NCI-H526 treated with DMSO at 0.1 percent for 48 hours (cell line): ENCODE data around the gene ACSL5.
"Not testable (repeated sequence)": the region's sequence is repeated elsewhere in the genome, so short reads cannot be mapped to it uniquely, and the experiment has no call there.

ENCODE experiments used
- DNase-seq: peaks from one replicate; lab custom pipeline; 2025; lab: John Stamatoyannopoulos, UW

ACSL5 gene

DNA sequence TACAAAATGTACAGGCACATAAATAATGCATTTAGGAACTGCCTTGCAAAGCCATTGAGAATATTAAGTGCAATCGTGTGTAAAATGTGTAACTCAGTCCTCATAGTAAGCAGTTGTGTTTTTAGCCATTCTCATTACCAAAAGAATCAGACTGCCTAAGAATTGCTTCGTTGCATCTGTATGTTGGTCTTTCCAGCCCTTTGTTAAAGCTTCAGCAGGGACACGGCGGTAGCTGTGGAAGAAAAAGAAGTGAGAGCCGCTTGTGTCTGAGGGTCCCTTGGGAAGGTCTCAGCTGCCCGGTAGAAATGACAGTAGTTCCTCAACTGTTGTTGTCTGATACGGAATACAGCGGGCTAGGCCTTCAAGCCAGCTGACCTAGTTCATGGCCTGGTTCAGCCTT lies 22.8 kb upstream of the ACSL5 start:
- DNase-seq = no peak

DNA sequence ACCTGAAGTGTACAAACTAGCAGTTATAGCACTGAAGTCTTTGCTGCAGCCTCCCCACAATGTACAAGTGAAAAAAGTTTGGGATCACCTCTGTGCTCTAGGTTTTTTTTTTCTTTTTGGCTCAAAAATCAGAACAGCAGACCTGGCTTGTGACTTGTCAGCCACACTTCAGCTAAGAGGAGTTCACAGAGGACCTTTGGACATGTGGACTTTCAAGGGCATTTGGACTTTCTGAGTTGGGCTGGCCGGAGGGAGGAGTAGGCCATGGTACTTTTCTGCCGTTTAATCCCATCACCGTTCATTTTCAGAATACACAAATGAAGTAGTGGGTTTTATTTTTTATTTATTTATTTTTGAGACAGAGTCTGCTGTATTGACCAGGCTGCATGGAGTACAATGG lies 21.9 kb upstream of the ACSL5 start:
- no peak for DNase-seq

DNA sequence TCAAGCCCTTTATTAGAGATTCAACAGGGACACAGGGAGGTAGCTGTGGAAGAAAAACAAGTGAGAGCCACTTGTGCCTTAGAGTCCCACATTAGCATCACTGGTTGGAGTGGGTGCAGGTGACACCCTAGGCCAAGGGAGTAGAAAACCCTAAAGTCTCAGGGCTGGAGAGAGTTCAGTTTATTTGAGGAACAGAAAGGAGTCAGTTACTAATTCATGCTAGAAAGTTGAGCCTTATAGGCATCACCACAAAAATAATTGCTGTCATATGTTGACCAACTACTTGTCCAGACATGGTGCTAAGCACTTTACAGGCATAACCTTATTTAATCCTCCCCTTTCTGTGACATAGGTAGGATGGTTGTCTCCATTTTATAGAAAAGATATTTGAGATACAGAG lies 20.9 kb upstream of the ACSL5 start:
- DNase-seq = no peak

DNA sequence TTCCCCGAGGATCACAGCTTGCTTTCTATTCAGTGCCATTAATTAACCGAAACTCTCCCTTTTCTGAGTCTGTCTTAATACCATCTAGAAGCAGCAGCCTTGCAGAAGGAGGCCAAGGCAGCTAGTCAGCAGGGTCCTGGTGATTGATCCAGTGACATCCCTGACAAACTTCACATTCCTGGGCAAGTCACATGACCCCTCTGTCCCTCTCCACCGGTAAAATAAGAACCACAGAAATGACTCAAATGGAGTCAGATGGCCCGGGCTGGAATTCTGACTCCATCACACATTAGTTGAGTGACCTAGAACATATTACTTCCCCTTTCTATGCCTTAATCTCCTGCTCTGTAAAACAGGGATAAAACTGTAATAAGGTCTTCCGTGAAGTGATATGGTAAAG lies 17.2 kb upstream of the ACSL5 start:
- no peak for DNase-seq

DNA sequence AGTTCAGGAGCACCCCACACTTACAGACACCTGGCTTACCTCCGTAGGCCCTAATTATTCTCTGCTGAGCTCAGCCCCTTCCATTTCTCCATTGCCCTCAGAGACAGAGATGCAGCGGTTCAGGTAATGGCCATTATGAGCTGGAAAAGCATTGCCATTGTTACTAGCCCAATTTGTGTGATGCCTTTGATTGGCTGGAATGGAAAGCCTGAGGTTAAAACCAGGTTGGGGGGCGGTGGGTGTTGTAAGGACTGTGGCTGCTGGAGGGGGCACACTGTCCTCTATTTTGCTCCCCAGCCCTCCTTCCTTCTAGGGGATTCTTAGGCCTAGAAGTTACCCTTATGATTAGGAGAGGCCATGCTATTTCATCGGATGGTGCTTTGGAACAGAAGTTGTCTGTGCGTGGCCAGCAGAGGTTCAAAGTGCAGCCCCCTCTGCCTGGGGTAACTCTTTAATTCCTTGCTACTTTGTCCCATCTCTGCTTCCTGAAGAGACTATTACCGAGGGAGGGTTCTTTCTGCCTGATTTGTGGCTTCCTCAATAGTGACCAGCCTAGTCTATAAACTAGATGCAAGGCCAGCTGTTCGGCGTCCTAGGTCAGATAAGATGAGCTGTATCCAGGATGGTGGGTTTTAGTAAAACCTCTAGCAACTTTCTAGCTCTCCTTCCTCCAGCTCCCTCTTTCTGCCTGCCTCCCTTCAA lies 14.2 kb upstream of the ACSL5 start:
- no peak for DNase-seq

DNA sequence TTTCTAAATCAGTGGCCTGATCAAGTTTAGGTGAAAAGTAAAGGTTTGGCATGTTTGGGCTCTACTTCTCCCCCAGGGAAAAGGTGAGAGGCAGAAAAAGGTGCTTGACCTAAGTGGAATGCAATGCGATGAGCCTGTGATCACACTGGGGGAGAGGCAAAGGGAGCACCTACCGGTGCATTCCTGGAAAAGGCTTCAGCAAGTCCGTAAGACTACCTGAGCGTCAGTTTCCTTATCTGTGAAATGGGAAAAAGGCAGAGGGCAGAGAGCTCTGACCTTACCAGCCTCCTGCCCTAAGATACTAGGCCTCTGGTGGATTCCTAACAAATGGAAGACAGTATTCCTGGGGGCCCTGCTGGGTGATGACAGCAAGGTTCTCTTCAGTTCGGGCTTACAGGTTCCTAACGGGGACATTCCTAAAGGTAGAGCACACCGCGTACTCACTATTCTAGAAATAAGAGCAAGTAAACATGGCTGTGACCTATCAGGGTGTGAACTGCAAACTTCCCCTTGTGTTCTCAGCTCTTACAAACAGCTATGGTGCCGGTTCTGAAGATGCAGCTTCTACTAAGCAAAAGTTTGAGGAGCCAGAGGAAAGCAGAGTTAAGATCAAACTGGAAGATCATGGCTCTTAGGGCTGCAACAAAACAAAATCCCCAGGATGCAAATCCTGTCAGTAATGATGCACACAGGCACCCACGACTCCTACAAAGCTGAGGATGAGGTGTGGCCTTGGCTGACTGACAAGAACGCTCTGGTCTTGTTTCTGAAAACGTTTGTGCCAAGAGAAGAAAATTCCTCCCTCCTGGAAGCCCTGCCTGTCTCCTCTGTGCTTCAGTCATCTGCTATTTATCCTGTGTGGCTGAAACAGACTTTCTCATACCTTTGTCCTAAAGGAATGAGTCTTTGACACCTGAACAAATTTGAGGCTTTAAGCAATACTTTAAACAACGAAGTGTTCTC lies 13.3 kb upstream of the ACSL5 start:
- no peak for DNase-seq

DNA sequence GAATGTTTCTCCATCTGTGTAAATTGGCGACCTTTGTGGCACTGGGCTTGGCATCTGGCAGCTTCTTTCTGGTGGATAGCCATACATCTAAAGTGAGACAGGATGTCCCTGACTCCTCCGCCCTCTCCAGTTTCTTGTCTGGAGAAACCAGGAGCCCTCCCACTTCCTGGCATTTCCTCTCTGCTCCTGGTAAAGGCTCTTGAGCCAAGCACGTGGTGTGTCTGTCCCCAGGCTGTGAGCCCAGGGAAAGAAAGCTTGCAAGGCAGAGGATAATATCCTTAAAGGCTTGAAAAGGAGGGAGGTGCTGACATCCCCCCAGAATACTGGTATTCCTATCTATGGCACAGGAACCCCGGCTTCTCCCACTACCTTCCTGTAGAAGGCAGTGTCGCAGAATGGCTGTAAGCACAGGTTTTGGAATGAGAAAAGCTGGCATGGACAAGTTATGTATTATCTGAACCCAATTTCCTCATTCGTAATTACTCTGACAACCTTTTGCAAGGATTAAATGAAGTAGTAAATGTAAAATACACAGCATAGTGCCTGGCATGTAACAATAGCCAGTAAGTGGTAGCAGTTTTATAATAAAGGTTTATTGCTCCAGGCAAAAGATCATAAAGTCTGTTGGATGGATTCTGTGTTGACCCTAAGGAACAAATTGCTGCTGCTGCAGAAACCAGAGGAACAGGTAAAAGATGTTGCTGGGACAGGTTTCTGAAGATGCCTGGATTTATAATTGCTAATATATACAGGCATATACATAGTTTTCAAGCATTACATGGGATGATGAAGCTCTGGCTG lies 11.8 kb upstream of the ACSL5 start:
- no peak for DNase-seq

DNA sequence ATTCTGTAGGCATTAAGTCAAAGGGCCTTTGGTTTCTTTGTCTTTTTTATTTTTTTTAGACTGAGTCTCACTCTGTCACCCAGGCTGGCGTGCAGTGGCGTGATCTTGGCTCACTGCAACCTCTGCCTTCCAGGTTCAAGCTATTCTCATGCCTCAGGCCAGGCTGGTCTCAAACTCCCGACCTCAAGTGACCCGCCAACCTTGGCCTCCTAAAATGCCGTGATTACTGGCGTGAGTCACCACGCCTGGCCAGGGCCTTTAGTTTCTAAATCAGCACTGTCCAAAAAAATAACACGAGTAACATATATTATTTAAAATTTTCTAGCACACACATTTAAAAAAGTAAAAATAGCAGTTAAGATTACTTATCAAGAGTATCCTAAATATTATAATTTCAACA lies 11.1 kb upstream of the ACSL5 start:
- DNase-seq = no peak

DNA sequence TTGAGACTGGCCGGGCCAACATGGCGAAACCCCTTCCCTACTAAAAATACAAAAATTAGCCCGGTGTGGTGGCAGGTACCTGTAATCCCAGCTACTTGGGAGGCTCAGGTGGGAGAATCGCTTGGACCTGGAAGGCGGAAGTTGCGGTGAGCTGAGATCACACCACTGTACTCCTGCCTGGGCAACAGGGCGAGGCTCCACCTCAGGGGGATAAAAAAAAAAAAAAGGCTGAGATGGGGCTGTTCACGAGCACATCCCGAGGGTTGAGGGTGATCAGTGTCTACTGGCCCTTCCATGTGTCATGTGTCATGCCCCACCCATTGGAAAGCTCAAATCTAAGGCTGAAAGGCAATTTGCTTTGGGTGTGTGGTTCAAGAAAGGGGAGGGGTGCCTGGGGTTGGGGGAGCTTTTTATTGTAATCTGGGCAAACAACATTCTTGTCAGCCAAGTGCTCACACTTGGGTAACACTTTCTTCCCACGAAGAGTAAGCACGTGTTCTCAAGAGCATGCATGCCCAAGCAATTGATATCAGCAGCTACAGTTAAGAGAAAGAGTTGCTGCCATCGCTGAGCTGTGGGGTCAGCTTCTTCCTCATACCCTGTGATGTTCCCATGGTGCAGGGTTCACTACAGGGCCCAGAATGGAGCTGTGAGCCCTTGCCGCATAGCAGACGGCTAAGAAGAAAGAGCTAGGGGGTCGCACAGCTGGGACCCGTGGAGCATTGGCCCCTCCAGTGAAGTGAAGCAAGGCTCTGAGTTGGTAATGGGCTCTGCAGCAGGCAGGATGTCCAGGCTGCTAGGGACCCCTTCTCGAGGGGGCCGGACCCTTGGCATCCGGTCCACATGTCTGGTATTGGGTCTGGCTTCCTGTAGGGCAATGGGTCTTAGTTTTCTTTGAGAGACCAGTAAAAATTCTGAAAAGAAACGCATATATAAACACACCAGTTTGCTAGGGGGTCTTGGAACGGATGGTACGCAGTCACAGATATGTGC lies 9.9 kb upstream of the ACSL5 start:
- no peak for DNase-seq

DNA sequence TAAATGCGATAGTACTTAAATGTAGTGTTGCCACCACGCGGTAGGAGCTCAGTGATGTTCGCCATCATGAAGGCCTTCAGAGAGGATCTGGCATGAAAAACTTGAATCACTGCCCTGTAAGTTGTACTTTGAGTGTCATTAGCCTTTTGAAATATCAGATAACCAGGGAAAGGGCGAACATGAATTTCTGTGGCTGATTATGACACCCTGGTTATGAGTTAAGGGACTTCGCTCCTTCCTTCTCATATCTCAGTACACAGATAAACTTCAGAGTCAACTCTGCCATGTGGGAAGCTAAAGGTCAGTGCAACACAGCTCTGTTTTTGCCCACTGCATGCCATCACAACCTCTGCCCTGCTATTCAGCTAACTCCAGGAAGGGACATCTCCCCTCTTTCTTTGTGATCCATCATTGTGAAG lies 8.9 kb upstream of the ACSL5 start:
- no peak for DNase-seq

DNA sequence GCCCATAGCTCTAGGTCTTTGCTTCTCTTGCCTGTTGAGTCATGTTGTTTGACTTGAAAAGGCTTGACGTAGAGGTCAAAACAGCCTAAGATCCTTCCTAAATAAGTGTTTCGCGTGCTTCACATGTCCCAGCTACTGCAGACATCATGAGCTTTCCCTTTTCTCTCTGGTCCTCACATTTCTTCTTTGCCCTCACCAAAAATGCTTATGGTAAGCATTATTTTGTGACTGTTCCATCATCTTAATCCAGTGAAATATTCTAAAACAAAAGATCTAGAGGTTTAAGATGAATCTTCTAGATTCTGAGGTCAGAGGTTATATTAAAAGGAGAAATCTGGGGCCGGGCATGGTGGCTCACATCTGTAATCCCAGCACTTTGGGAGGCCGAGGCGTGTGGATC lies 8.5 kb upstream of the ACSL5 start:
- no peak for DNase-seq

DNA sequence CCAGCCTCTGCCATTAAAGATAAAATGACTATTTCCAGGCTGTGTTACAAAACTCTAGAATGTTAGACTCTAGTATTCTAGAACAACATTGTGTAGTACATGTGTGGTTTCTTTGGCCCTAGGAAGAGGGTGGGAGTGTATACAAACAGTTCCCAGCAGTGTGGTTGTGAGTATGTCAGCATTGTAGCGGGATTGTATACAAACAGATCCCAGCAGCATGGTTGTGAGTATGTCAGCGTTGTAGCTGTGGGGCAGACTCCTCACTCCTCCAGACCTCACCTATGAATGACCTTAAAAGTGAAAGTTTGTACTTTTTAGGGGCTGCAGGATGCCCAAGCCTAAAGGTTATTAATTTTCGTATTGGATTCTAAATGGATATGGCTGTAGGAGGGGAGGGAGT lies 6.9 kb upstream of the ACSL5 start:
- DNase-seq = no peak

DNA sequence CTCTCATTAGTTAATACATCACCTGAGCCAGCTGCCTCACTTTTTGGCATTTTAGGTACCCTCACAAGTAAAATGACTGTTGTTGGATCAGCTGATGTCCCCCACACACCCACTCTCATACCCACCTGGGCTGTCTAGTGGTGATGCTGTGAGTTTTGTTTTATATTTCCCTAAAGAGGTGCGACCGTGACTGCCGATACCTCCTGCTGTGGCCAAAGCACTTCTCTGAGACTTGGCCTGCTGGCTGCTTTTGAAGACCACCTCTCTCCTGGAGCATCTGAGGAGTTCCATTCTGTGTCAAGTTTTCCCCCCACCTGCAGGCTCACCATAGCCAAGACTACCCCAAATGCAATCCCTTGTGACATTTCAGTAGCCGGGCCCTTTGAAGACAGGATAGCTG lies 6.4 kb upstream of the ACSL5 start:
- DNase-seq = no peak

DNA sequence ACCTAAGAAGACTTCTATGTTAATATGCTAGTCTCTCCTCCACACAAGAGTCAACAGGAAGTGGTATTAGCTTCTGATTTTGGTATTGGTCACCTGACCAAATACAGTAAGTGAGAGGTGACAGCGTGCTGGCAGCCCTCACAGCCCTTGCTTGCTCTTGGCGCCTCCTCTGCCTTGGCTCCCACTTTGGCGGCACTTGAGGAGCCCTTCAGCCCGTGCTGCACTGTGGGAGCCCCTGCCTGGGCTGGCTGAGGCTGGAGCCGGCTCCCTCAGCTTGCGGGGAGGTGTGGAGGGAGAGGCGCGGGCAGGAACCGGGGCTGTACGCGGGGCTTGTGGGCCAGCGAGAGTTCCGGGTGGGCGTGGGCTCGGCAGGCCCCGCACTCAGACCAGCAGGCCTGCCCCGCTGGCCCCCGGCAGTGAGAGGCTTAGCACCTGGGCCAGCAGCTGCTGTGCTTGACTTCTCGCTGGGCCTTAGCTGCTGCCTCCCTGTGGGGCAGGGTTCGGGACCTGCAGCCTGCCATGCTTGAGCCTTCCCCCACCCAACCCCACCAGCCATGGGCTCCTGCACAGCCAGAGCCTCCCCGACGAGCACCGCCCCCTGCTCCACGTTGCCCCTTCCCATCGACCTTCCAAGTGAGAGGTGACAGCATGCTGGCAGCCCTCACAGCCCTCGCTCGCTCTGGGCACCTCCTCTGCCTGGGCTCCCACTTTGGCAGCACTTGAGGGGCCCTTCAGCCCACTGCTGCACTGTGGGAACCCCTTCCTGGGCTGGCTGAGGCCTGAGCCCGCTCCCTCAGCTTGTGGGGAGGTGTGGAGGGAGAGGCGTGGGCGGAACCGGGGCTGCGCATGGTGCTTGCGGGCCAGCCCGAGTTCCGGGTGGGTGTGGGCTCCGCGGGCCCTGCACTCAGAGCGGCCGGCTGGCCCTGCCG lies 4.2 kb upstream of the ACSL5 start:
- DNase-seq = no peak

DNA sequence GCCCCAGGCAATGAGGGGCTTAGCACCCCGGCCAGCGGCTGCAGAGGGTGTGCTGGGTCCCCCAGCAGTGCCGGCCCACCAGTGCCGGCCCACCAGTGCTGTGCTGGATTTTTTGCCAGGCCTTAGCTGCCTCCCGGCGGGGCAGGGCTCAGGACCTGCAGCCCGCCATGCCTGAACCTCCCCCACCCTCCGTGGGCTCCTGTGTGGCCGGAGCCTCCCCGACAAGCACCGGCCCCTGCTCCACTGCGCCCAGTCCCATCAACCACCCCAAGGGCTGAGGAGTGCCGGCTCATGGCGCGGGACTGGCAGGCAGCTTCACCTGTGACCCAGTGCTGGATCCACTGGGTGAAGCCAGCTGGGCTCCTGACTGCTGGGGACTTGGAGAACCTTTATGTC lies 3.5 kb upstream of the ACSL5 start:
- no peak for DNase-seq

DNA sequence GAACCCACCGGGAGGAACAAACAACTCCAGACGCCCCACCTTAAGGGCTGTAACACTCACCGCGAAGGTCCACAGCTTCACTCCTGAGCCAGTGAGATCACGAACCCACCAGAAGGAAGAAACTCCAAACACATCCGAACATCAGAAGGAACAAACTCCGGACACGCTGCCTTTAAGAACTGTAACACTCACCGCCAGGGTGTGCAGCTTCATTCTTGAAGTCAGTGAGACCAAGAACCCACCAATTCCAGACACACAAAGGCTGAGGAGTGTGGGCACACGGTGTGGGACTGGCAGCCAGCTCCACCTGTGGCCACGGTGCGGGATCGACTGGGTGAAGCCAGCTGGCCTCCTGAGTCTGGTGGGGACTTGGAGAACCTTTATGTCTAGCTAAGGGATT lies 2.6 kb upstream of the ACSL5 start:
- not testable (repeated sequence) for DNase-seq

DNA sequence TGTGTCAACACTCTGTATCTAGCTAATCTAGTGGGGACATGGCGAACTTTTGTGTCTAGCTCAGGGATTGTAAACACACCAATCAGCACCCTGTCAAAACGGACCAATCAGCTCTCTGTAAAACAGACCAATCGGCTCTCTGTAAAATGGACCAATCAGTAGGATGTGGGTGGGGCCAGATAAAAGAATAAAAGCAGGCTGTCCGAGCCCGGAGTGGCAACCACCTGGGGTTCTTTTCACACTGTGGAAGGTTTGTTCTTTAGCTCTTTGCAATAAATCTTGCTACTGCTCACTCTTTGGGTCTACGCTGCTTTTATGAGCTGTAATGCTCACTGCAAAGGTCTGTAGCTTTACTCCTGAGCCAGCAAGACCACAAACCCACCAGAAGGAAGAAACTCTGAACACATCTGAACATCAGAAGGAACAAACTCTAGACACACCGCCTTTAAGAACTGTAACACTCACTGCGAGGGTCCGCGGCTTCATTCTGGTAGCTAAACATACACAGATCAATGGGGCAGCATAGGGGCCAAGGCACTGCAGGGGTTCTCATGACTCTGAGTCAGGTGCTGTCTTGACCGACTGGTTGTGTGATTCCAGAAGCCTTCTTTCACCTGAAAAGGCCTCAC lies 1.6 kb upstream of the ACSL5 start:
- DNase-seq = not testable (repeated sequence)

DNA sequence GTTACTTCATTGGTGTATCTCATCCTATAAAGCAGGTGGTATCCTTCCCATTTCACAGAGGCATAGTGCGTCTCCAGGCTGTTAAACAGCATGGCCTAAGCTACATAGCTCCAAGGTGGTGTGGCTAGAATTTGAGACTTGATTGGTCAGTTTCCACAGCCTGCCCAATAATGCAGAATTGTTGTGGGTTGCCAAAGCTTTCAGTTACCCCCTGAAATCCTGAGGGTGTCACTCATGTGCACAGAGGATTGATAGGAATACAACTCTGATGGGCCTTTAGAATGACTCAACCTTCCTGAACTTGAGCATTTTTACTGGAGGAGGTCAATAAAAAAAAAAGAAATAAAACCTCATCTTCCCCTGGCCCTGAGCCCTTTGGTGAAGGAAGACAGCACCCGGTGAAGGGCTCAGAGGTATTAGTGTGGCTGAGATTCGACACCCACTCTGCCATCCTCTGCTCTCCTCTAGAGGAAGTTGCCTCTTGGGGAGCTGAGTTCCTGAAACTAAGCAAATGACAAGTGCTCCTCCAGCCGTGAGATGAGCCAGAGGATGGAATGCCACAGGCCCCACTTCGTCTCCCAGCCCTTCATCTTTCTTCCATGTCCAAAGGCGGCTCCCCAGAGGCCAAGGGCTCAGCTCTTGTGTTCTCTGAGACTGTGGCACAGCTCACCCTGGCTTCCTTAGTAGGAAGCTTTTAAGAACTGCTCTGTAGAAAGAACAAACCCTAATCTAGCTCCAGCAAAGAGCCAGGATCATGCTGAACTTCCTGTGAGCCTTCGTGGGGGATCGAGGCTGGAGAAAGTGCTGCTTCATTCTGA lies 1.0 kb downstream of the ACSL5 start:
- no peak for DNase-seq
